NCI-H510A treated with DMSO at 0.1 percent for 48 hours (cell line): Measurements from ENCODE around the gene FRMPD4.
A peak's percentile ranks its signal among the peaks of the same experiment; 100 is the strongest.
"Not testable (repeated sequence)": the region's sequence is repeated elsewhere in the genome, so short reads cannot be mapped to it uniquely, and the experiment has no call there.

ENCODE experiments used
- DNase-seq: peaks from one replicate; lab custom pipeline; 2025; lab: John Stamatoyannopoulos, UW

FRMPD4 gene

DNA sequence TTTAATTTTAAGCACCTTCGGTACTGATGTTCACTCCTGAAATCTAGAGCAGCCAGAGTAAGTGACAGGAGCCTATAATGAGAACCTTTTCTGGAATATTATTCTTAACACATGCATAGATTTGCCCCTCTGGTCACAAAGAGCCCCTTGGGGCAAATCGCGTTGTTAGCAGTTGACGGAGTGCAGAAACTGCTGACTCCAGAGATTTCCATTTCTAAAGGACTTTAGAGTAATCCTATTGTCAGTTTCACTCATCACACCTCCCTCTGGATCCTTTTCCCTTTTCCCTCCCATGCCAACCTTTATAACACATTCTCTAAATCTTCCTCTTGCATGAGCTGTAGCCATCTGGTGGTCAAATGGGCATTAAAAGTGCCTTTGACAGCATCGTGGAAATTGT lies 388.0 kb downstream of the FRMPD4 start:
- DNase-seq, result no peak

- DNase-seq, result not testable (repeated sequence)
Measured at GRCh38 chrX:12538096-12538495, 399.8 kb downstream of the FRMPD4 start.

GRCh38 chrX:12542251-12542650 lies 404.0 kb downstream of the FRMPD4 start:
- DNase-seq, result not testable (repeated sequence)

DNA sequence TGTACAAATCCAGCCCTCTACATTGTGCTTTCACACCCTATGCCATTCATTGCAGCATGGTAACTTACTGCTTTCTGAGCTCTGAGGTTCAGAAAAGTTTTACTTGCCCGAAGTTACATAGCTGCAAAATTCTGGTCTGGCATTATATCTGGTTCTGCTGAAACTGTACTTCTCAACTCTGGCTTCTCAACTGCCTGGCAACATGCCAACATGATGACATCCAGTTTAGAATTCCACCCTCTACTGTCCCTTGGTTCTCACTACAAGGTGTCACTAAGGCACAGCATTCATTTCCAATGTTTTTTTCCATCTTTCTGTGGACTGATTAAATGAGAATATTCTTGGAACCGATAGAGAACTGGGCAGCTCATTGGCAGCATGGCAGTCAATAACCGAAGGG lies 410.1 kb downstream of the FRMPD4 start:
- DNase-seq, result no peak

GRCh38 chrX:12548746-12549145 lies 410.5 kb downstream of the FRMPD4 start:
- no peak for DNase-seq

- DNase-seq, result no peak
Measured at GRCh38 chrX:12554206-12554605, 415.9 kb downstream of the FRMPD4 start.

DNA sequence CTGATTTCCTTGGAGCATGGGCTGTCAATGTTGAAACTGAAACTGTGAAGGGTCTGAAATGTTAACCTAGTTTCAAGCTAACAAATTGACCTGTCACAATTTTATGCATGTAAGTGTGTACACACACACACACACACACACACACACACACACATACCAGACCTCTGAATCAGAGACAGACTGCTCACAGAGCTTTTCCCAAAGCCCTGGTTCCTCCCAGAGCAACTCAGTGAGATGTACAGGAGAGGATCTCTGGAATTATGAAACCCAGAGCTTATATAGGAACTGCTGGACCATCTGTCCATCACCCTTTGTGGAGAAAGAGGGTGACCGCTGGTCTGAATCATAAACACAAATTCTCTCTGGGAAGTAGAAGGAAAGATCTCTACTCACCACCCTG lies 424.8 kb downstream of the FRMPD4 start:
- no peak for DNase-seq

- no peak for DNase-seq
Measured at GRCh38 chrX:12564221-12564620, 425.9 kb downstream of the FRMPD4 start.

DNA sequence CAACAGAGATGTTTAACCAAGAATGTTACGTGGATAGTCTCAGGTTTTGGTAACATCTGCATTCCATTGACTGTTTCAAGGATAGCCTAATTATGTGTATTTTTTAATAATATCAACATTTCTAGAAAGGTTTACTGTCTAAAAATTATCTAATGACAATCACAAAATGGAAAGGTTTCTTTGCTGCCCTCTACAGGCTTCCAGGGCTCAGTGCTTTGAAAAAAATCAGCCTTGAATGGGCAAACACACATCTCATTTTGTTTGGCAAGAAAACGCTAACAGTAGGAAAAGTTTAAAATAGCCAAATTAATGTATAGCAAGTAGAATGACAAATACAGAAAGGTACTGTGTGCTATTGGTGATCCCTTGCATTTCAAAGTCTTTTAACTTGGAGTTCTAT lies 429.6 kb downstream of the FRMPD4 start:
- DNase-seq, result peak; percentile 0

- no peak for DNase-seq
Measured at GRCh38 chrX:12570859-12571501, 432.7 kb downstream of the FRMPD4 start.

- DNase-seq, result no peak
Measured at GRCh38 chrX:12579311-12579710, 441.0 kb downstream of the FRMPD4 start.

- no peak for DNase-seq
Measured at GRCh38 chrX:12580548-12580947, 442.3 kb downstream of the FRMPD4 start.

DNA sequence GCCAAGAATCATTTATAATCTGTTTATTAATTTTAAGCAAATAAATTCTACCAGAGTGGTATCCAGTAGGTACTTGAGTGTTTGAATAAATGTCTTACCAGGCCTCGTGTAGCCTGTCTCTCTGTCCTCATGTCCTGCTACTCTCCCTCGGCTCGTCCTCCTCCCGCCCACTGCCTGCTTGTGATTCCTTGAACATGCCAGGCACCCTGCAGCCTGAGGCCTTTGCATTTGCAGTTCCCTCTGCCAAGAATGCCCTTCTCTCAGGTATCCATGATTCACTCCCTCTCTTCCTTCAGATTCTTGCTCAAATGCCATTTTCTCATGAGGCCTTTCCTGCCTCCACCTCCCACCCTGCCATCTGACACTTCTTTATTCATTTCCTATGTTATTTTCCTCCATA lies 443.3 kb downstream of the FRMPD4 start:
- DNase-seq, result no peak

- no peak for DNase-seq
Measured at GRCh38 chrX:12582649-12583048, 444.4 kb downstream of the FRMPD4 start.

- no peak for DNase-seq
Measured at GRCh38 chrX:12583543-12583942, 445.3 kb downstream of the FRMPD4 start.

DNA sequence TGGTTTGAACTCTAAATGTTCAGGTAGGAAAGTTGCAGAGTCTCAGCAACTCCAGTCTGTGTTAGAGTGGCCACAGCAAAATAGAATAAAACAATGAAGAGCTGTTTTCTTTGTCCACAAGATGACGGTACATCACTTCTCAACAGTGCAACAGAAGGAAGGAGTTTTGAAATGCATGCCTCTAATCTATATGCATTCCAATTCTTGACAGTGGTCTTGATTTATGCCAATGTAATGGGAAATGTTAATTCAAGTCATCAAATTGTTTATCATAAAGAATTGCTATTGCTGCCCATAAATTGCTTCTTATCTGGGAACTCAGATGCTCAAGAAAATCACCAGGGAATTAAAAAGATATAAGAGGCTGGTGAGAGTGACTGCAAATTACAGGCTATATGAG lies 457.4 kb downstream of the FRMPD4 start:
- DNase-seq, result no peak

GRCh38 chrX:12610079-12610478 lies 471.8 kb downstream of the FRMPD4 start:
- DNase-seq, result no peak

DNA sequence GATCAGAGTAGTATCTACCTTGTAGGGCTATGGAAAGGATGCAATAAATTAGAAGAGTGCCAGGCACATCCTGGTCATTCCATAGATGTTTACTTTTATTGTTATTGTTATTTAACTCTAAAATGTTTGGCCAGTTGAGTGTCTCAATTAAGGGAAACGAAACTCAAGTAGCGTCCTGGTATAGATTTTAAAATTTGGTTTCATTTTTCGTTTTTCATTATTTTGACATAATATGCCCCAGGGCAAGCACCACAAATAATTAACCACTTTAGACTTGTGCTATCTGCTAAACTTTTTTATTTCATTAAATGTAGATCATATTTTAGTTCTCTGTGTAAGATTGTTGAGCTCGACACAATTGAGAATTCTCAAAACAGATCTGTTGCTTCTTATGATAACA lies 473.2 kb downstream of the FRMPD4 start:
- DNase-seq, result no peak

GRCh38 chrX:12614266-12614665 lies 476.0 kb downstream of the FRMPD4 start:
- DNase-seq, result no peak

GRCh38 chrX:12615061-12615460 lies 476.8 kb downstream of the FRMPD4 start:
- no peak for DNase-seq

GRCh38 chrX:12617241-12617640 lies 479.0 kb downstream of the FRMPD4 start:
- no peak for DNase-seq

DNA sequence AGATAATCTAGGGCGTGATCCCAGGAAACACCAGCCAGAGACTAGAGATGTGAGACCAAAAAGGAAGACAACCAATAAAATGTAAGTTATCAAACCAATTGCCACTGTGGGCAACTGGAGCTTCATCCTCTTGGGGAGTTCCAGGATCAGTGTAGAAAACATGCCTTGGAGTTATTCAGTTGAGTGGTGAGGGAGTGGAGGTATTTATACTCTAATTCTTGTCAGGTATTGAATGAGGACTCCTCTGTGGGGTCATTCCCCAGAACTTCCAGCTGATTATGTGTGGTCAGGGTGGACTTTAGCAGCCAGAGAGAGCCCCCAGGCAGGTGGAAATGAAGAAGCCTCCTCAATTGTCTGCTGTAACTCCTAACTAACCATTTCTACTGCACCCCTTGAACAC lies 509.0 kb downstream of the FRMPD4 start:
- no peak for DNase-seq

GRCh38 chrX:12648995-12649394 lies 510.7 kb downstream of the FRMPD4 start:
- no peak for DNase-seq

- no peak for DNase-seq
Measured at GRCh38 chrX:12657433-12657832, 519.2 kb downstream of the FRMPD4 start.

GRCh38 chrX:12657881-12658280 lies 519.6 kb downstream of the FRMPD4 start:
- DNase-seq, result no peak
